Activated CD4-positive, alpha-beta T cell treated with anti-CD3 and anti-CD28 coated beads, Interleukin-2, amount 10 ng/mL, durations not matched to agents 24 days and 14 days (primary cell): ENCODE results near the gene RALGPS1. TPM values are rescaled to one million over a fixed set of nuclear protein-coding genes. Genes with fewer than 3 reads are reported as not detected.
A peak's percentile ranks its signal among the peaks of the same experiment; 100 is the strongest.

Source experiments
- DNase-seq: peaks from one replicate; pipeline ENCODE4 v3.0.0; 2022
- H3K27ac Mint-ChIP-seq: one replicate; pipeline ENCODE4 v1.8.0; 2022; ENCODE audit warnings: mild to moderate bottlenecking, mixed read lengths
- H3K27me3 Mint-ChIP-seq: one replicate; pipeline ENCODE4 v1.8.0; 2022; ENCODE audit warnings: mixed read lengths
- H3K36me3 Mint-ChIP-seq: one replicate; pipeline ENCODE4 v1.8.0; 2022; ENCODE audit warnings: low read depth, mild to moderate bottlenecking, mixed read lengths
- H3K4me1 Mint-ChIP-seq: one replicate; pipeline ENCODE4 v1.8.0; 2021; ENCODE audit warnings: mixed read lengths
- H3K4me3 Mint-ChIP-seq: one replicate; pipeline ENCODE4 v1.8.0; 2022; ENCODE audit warnings: mild to moderate bottlenecking, moderate library complexity, mixed read lengths
- H3K9me3 Mint-ChIP-seq: one replicate; pipeline ENCODE4 v1.8.0; 2021; ENCODE audit warnings: mixed read lengths
- intact Hi-C: fragments of 100-400 bp; cut with micrococcal nuclease; formaldehyde crosslinking; loops from one replicate; pipeline ENCODE4 v1.15.1; 2023
- total RNA-seq: library from RNA; stranded (reverse); gene quantifications from 2 replicates; pipeline ENCODE4 v1.2.3, GENCODE V29; 2022

RALGPS1 gene
- total RNA-seq, 1 donor from 2014 or later: 2.0 TPM

- Mint-ChIP-seq H3K36me3 (no peaks in the 10 kb centered on the region), H3K9me3 (no peaks in the 10 kb centered on the region), H3K4me3 (no peak overlapping the region), H3K27ac (no peak overlapping the region), H3K27me3 (no peaks in the 10 kb centered on the region), H3K4me1 (peaks cover 4% of the 10 kb centered on the region)
- intact Hi-C loops: loop anchor here (1.0 kb wide), 2 partner anchors 233 to 259 kb away; no protein-coding TSS in a partner anchor
- peak; percentile 94 for DNase-seq
Measured at GRCh38 chr9:127199001-127199791, 284.6 kb downstream of the RALGPS1 start.

GRCh38 chr9:127200106-127200862, 285.7 kb downstream of the RALGPS1 start:
- H3K27ac Mint-ChIP-seq: no peak overlapping the region
- H3K36me3 Mint-ChIP-seq: no peaks in the 10 kb centered on the region
- H3K4me3 Mint-ChIP-seq: no peak overlapping the region
- no peak for DNase-seq
- peaks cover 4% of the 10 kb centered on the region for H3K4me1 Mint-ChIP-seq
- H3K27me3 Mint-ChIP-seq: no peaks in the 10 kb centered on the region
- intact Hi-C loops: no loop called here
- H3K9me3 Mint-ChIP-seq: no peaks in the 10 kb centered on the region

GRCh38 chr9:127201071-127201541, 286.5 kb downstream of the RALGPS1 start:
- intact Hi-C loops: no loop called here
- H3K4me3 Mint-ChIP-seq: no peak overlapping the region
- no peaks in the 10 kb centered on the region for H3K9me3 Mint-ChIP-seq
- DNase-seq: no peak
- H3K4me1 Mint-ChIP-seq: peaks cover 4% of the 10 kb centered on the region
- H3K27me3 Mint-ChIP-seq: peaks cover 3% of the 10 kb centered on the region
- no peaks in the 10 kb centered on the region for H3K36me3 Mint-ChIP-seq
- H3K27ac Mint-ChIP-seq: no peak overlapping the region

- Mint-ChIP-seq H3K4me3 (no peak overlapping the region), H3K27ac (no peak overlapping the region)
- intact Hi-C loops: no loop called here
Measured at GRCh38 chr9:127201731-127202130, 287.1 kb downstream of the RALGPS1 start.

GRCh38 chr9:127202461-127203169, 288.0 kb downstream of the RALGPS1 start:
- DNase-seq: no peak
- Mint-ChIP-seq H3K4me3 (no peak overlapping the region), H3K4me1 (peaks cover 4% of the 10 kb centered on the region), H3K36me3 (no peaks in the 10 kb centered on the region), H3K27ac (no peak overlapping the region), H3K27me3 (peaks cover 3% of the 10 kb centered on the region), H3K9me3 (no peaks in the 10 kb centered on the region)
- intact Hi-C loops: no loop called here

More at GRCh38 chr9:127201731-127202130, 287.1 kb downstream of the RALGPS1 start:
- Mint-ChIP-seq H3K4me1 (peaks cover 4% of the 10 kb centered on the region), H3K36me3 (no peaks in the 10 kb centered on the region), H3K27me3 (peaks cover 3% of the 10 kb centered on the region), H3K9me3 (no peaks in the 10 kb centered on the region)
- no peak for DNase-seq

GRCh38 chr9:127203681-127204327, 289.2 kb downstream of the RALGPS1 start:
- no peak overlapping the region for H3K27ac Mint-ChIP-seq
- H3K9me3 Mint-ChIP-seq: no peaks in the 10 kb centered on the region
- H3K27me3 Mint-ChIP-seq: peaks cover 3% of the 10 kb centered on the region
- H3K4me1 Mint-ChIP-seq: peaks cover 2% of the 10 kb centered on the region
- DNase-seq: no peak
- H3K4me3 Mint-ChIP-seq: no peak overlapping the region
- H3K36me3 Mint-ChIP-seq: no peaks in the 10 kb centered on the region
- intact Hi-C loops: no loop called here

GRCh38 chr9:127204771-127205470, 290.3 kb downstream of the RALGPS1 start:
- no peaks in the 10 kb centered on the region for H3K36me3 Mint-ChIP-seq
- no peak for DNase-seq
- H3K9me3 Mint-ChIP-seq: no peaks in the 10 kb centered on the region
- no peaks in the 10 kb centered on the region for H3K4me1 Mint-ChIP-seq
- no peak overlapping the region for H3K27ac Mint-ChIP-seq
- peaks cover 3% of the 10 kb centered on the region for H3K27me3 Mint-ChIP-seq
- no peak overlapping the region for H3K4me3 Mint-ChIP-seq
- intact Hi-C loops: no loop called here

GRCh38 chr9:127205952-127206351, 291.4 kb downstream of the RALGPS1 start:
- Mint-ChIP-seq H3K27ac (no peak overlapping the region), H3K4me3 (no peak overlapping the region), H3K4me1 (no peaks in the 10 kb centered on the region)

GRCh38 chr9:127206666-127207065, 292.1 kb downstream of the RALGPS1 start:
- Mint-ChIP-seq H3K27ac (no peak overlapping the region), H3K9me3 (no peaks in the 10 kb centered on the region), H3K4me3 (no peak overlapping the region), H3K4me1 (no peaks in the 10 kb centered on the region), H3K36me3 (no peaks in the 10 kb centered on the region), H3K27me3 (peaks cover 3% of the 10 kb centered on the region)
- intact Hi-C loops: no loop called here
- DNase-seq: no peak

More at GRCh38 chr9:127205952-127206351, 291.4 kb downstream of the RALGPS1 start:
- H3K9me3 Mint-ChIP-seq: no peaks in the 10 kb centered on the region
- intact Hi-C loops: no loop called here
- DNase-seq: no peak
- H3K27me3 Mint-ChIP-seq: peaks cover 3% of the 10 kb centered on the region
- H3K36me3 Mint-ChIP-seq: no peaks in the 10 kb centered on the region

- Mint-ChIP-seq H3K4me1 (no peaks in the 10 kb centered on the region), H3K36me3 (no peaks in the 10 kb centered on the region), H3K27ac (no peak overlapping the region), H3K27me3 (peaks cover 4% of the 10 kb centered on the region), H3K9me3 (no peaks in the 10 kb centered on the region), H3K4me3 (no peak overlapping the region)
- no peak for DNase-seq
- intact Hi-C loops: no loop called here
Measured at GRCh38 chr9:127207734-127208410, 293.3 kb downstream of the RALGPS1 start.

GRCh38 chr9:127208416-127208815, 293.8 kb downstream of the RALGPS1 start:
- Mint-ChIP-seq H3K27ac (no peak overlapping the region), H3K27me3 (peaks cover 4% of the 10 kb centered on the region), H3K9me3 (no peaks in the 10 kb centered on the region), H3K4me3 (no peak overlapping the region), H3K36me3 (no peaks in the 10 kb centered on the region), H3K4me1 (no peaks in the 10 kb centered on the region)
- DNase-seq: no peak
- intact Hi-C loops: no loop called here

GRCh38 chr9:127209220-127209619, 294.6 kb downstream of the RALGPS1 start:
- Mint-ChIP-seq H3K36me3 (no peaks in the 10 kb centered on the region), H3K27ac (no peak overlapping the region), H3K27me3 (peaks cover 8% of the 10 kb centered on the region), H3K9me3 (no peaks in the 10 kb centered on the region), H3K4me1 (no peaks in the 10 kb centered on the region), H3K4me3 (no peak overlapping the region)
- intact Hi-C loops: no loop called here
- DNase-seq: no peak
